Stimulated activated CD8-positive, alpha-beta memory T cell treated with anti-CD3 and anti-CD28 coated beads, Interleukin-2, amount 100 ng/mL, for 48 hours (primary cell): ENCODE data around the gene MEAF6.
"Not testable (repeated sequence)": the region's sequence is repeated elsewhere in the genome, so short reads cannot be mapped to it uniquely, and the experiment has no call there.

Source experiments
- DNase-seq, 2 donors: peaks; one replicate each; pipeline ENCODE4 v3.0.0-alpha.2; 2020; ENCODE audit warnings: low read depth in 2 of 2

MEAF6 gene

DNA sequence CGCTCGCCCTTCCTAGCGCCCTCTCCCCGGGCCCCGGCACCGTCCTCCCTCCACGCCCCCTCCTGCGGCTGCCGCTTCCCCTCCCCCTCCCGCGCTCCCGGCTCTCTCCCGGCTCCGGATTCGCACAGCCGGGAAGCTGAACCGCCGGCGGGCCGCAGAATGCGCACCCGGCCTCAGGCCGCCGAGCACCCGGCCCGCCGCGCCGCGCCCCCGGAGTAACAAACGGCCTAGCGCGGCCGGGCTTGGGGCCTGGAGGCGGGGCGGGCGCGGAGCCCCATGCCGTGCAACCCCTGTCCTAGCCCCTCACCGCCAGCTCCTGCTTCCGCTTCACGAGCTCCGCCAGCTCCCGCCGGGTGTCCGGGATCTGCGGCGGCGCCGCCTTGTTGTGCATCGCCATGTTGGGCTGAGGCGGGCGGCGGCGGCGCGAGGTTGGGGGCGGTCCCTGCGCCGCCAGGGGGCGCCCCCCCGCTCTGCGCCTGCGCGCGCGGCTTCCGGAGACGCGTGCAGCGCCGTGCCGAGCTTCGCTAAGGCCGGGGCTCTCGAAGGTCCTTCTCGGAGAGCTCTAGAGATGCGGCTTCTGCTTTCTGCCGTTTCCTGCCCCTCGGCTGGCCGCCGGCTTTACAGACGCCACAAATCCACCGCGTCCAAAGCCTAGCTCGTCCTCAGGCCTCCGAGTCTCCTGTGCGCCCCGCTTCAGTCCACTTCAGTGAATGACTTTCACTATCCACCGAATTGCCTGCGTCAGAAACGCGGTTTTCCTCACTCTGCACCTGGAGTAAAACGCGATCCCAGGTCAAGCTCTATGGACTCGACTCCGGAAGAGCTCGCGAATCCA lies at the start of gene MEAF6:
MEAF6 (minus strand) TSS at position 417 of the 835 bp plus-strand sequence; CDS start at position 397, 20 bp downstream.
- peak; percentile 74 to 83 for DNase-seq

DNA sequence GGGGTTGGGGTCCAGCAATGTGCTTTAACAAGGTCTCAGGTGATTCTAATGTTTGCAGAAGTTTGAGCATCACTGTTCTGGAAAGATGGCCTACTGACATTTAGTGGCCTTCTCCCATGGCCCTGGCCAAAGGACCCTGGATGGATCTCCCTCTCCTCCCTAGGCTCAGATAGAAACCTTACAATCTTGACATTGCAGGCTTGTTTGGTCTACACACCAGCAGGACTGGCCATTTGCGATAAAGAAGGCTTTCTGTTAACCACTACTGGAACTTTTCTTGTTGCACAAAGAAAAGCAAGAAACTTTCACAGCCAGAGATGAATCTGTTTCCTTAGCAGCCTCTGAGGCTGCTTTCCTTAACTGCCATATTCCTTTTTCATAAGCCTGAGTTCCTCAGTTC lies 48.4 kb upstream of the MEAF6 start:
- no peak for DNase-seq

- DNase-seq = peak; percentile 4 to 16
These were observed 46.9 kb upstream of the MEAF6 start for GRCh38 chr1:37561133-37562132.

DNA sequence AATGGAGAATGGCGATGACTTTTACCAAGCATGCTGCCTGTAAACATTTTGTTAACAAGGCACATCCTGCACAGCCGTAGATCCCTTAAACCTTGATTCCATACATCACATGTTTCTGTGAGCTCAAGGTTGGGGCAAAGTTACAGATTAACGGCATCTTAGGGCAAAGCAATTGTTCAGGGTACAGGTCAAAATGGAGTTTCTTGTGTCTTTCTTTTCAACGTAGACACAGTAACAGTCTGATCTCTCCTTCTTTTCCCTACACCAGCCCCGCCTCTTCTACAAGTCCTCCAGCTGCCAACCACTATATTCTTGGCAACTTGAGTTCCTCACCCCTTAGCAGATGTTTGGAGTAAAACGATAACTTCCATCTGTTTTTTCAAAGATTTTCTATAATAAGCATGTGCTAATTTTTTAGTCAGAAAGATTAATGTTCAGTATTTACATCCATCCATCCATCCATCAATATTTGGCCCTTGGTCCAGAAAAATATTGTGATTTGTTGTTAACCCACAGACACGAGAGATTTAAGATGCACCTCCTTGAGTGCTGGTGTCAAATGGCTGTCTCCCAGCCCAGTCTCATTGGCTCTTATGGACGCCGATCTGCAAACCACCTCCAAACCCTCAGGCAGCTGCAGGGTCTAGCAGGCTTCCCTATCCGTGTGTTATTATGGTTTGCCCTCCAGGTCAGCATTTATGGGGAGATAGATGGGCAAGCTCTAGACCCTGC lies 46.0 kb upstream of the MEAF6 start:
- no peak for DNase-seq

DNA sequence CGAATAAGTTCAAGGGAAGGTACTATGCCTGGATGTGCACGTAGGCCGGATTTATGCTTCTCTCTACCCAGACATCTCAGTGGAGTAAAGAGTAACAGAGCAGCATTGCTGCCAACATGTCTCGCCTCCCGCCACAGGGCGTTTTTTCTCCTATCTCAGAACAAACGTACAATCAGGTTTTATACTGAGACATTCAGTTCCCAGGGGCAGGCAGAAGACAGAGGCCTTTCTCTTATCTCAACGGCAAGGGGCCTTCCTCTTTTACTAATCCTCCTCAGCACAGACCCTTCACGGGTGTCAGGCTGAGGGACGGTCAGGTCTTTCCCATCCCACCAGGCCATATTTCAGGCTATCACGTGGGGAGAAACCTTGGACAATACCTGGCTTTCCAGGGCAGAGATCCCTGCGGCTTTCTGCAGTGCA lies 45.4 kb upstream of the MEAF6 start:
- not testable (repeated sequence) for DNase-seq

DNA sequence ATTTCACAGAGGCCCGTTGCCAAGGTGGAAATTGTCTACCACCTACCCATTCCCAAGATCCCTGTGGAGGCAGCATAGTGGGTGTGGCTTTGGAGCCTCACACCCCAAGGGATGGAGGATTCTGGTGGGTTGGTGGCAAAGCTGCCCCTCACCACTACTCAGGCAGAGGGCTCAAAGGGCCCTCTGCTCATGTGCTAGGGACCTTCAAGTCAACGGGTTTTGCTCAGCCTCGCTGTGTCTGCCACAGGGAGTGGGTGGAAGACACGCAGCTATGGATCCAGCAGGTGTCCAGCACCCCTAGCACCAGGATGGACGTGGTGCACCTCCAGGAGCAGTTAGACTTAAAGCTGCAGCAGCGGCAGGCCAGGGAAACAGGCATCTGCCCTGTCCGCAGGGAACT lies 44.5 kb upstream of the MEAF6 start:
- DNase-seq = no peak

DNA sequence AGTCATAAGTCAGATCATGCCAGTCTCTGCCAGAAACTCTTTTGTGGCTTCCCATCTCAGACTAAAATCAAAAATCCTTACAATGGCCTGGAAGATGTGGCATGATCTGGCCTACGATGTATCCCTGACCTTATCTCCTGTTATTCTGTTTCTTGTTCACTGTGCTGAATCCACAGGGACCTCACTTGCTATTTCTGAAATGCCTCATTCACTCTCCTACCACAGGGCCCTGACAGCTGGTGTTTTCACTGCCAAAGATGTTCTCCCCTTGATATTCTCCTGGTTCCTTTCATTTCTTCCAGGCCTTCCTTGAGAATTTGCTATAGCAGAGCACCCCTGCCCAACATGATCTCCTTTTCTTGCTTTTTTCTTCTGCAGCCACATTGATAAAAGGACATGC lies 43.8 kb upstream of the MEAF6 start:
- no peak for DNase-seq

GRCh38 chr1:37557402-37557801 lies 42.8 kb upstream of the MEAF6 start:
- DNase-seq = no peak

GRCh38 chr1:37556712-37557196 lies 42.2 kb upstream of the MEAF6 start, which contains the start of gene DNALI1:
DNALI1 (plus strand) TSS chr1:37556940; CDS start chr1:37556995, 55 bp downstream.
- DNase-seq = peak; percentile 5 to 28

- DNase-seq = peak; percentile 73 to 82
These were observed 39.6 kb upstream of the MEAF6 start, which contains the start of gene SNIP1 for GRCh38 chr1:37553927-37554808. SNIP1 (minus strand) TSS chr1:37554293; CDS start chr1:37554229, 64 bp downstream.

- DNase-seq = no peak
These were observed 39.0 kb upstream of the MEAF6 start for GRCh38 chr1:37553598-37553926.

DNA sequence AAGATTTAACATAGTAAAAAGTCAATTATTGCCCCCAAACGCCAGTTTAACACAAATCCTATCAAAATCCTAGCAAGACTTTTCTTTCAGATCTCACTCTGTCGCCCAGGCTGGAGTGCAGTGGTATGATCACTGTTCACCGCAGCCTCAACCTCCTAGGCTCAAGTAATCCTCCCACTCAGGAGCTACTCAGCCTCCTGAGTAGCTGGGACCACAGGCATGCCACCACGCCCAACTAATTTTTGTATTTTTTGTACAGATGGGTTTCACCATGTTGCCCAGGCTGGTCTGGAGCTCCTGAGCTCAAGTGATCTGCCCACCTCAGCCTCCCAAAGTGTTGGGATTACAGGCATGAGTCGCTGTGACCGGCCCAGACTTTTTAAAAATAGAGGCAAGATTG lies 34.8 kb upstream of the MEAF6 start:
- no peak for DNase-seq

- no peak for DNase-seq
These were observed 30.5 kb upstream of the MEAF6 start for GRCh38 chr1:37545019-37545418.

DNA sequence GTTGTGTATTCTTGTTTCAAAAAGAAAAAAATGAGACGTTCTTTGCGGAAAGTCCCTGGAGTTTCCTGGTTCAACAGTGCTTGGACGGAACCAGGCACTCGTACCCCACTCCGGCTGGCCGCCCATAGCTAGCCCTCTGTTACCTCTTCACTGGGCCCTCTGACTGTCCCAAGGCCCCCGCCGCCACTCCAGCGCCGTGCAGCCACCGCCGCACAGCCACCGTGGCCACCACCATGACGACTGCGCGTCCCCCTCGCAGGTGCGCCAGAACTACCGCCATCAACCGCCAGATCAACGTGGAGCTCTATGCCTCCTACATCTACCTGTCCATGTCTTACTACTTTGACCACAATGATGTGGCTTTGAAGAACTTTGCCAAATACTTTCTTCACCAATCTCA lies 30.0 kb upstream of the MEAF6 start:
- no peak for DNase-seq

GRCh38 chr1:37540036-37540785 lies 25.6 kb upstream of the MEAF6 start:
- no peak for DNase-seq

DNA sequence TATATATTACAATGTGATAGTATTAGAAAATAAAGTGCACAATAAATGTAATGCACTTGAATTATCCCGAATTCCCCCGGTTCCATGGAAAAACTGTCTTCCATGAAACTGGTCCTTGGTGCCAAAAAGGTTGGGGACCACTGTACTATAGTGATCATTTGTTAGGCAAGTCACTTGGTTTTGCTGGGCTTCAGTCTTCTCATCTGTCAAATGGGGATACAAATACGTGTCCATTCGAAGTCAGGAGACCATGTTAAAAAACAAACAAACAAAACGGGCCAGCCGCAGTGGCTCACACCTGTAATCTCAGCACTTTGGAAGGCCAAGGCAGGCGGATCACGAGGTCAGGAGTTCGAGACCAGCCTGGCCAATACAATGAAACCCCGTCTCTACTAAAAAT lies 24.6 kb upstream of the MEAF6 start:
- not testable (repeated sequence) for DNase-seq

DNA sequence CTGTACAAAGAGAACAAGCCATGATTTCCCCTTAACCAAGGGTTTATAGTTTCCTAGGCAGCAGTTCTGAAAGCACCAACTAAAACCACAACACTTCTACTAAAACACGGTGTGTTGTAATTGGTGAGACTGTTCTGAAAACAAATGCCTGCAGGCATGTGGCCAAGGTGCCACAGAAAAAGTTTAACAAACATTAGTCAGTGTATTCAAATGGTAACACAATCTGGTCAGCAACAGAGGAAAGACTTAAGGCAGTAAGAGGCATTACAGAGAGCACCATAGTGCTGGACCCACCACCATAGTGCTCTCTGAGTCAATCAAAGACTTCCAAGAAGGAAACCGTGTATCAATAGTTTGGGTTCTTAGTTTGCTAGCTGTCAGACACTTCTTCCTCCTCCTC lies 22.8 kb upstream of the MEAF6 start:
- DNase-seq = no peak

- DNase-seq = no peak
These were observed 18.9 kb upstream of the MEAF6 start for GRCh38 chr1:37533317-37534093.
